ENCODE measurements around the gene RERE.
"Not testable (repeated sequence)": the region's sequence is repeated elsewhere in the genome, so short reads cannot be mapped to it uniquely, and the experiment has no call there.

Gene RERE

GRCh38 chr1:8718850-8719361, 98.5 kb downstream of the RERE start:
- no peak for DNase-seq (ENCODE audit: low read depth in 2 of 2)

GRCh38 chr1:8717148-8717547, 100.3 kb downstream of the RERE start:
- no peak for DNase-seq (ENCODE audit: low read depth in 2 of 2)

GRCh38 chr1:8716238-8716637, 101.2 kb downstream of the RERE start:
- no peak for DNase-seq (ENCODE audit: low read depth in 2 of 2)

DNA sequence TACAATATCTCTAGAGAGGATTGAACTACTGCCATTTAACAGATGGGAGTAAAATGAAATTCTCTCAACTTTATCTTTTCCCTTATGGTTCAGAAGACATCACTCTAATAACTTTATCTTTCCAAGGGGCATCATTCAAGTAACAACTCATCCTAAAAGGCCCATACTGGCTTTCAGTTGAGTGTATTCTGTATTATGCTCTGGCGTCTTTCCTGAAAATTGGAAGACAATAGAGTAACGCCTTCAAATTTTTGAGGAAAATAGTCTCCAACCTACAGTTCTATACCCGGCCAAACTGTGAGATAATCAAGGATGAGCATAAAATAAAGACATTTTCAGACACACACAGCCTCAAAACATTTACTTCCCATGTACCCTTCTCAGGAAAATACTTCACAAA, 103.3 kb downstream of the RERE start:
- no peak for DNase-seq (ENCODE audit: low read depth in 2 of 2)

DNA sequence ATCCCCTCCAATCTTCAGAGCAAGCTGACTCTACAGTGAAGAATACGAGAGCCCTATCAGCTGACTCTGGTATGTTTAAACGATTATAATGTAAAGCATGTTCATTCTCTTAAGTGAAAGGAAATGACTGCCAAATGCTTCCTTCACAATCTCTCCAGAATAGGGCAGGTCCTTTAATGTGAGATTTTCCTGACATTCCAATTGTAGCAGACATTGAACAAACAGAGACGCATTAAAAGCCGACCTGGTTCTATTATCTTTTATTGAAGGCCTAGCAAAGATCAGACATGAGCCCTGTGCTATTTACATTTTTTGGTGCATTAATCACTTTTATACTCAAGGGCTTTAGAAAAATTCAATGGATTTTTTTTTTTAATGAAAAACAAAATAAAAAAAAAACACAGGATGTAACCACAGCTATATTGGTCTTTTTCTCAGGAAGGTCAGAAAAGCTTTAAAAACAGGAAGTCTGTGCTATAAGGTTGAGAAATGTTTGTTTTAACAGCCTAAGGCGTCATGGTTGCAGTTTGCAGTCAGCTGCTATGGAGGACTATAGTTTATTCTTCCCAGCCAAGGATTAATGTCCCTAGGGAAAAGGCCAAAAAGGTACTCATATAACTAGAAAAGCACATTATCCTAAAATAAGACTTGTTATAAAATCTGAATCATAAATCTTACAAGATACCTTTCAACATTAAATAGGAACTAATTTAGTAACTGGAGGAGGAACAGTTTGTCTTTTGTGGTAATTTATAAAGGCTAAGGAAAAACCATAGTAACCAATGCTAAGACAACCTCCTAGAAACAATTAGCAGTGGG, 104.8 kb downstream of the RERE start:
- no peak for DNase-seq (ENCODE audit: low read depth in 2 of 2)

DNA sequence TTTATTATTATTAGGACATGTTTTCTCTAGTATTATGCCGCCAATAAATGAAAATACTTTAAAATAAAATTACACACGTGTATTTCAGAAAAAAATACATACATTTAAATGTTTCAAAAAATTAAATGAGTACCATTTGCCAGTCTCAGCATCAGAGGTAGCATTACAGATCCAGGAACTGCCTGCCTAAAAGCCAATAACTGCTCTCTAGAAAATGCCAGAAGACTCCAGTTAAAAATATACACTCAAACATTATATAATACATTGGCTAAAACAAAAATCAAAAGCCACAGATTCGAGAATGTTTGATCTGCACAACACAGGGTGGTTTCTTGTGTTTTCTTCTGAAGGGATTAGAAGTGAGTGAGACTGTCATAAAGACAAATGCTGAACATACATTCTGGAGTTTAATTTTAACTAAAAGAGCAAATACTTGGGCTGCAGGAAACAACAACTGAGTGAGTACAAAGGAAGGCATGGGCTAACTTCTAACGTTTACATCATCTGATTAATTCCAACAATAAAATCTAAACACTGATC, 105.5 kb downstream of the RERE start:
- DNase-seq (ENCODE audit: low read depth in 2 of 2): no peak

- DNase-seq (ENCODE audit: low read depth in 2 of 2): no peak
Observed at GRCh38 chr1:8711151-8711550, 106.3 kb downstream of the RERE start.

DNA sequence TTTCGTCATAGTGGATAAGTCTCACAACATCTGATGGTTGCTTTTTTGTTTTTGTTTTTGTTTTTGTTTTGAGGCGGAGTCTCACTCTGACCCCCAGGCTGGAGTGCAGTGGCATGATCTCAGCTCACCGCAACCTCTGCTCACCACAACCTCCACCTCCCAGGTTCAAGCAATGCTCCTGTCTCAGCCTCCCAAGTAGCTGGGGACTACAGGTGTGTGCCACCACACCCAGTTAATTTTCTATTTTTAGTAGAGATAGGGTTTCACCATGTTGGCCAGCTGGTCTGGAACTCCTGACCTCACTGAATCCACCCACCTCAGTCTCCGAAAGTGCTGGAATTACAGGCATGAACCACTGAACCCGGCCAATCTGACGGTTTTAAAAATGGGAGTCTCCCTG, 109.2 kb downstream of the RERE start:
- DNase-seq (ENCODE audit: low read depth in 2 of 2): no peak

DNA sequence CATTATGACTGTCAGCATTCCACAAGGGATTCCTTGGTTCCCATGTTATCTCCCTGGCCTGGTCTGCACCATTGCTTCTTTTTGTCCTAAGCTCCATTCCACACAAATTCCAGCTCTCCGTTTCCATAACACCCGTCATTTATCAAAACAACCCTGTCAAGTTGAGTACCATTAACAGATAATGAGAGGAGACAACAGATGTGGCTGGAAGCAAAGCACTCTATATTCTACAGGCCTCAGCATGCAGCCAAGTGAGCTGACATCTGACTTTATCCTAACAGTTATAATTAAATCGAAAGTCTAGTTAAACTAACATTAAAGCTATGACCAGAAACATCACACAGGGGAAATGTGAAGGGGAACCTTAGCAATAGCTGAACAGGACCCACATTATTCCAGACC, 110.4 kb downstream of the RERE start:
- DNase-seq (ENCODE audit: low read depth in 2 of 2): no peak

GRCh38 chr1:8706291-8706690, 111.1 kb downstream of the RERE start:
- no peak for DNase-seq (ENCODE audit: low read depth in 2 of 2)

DNA sequence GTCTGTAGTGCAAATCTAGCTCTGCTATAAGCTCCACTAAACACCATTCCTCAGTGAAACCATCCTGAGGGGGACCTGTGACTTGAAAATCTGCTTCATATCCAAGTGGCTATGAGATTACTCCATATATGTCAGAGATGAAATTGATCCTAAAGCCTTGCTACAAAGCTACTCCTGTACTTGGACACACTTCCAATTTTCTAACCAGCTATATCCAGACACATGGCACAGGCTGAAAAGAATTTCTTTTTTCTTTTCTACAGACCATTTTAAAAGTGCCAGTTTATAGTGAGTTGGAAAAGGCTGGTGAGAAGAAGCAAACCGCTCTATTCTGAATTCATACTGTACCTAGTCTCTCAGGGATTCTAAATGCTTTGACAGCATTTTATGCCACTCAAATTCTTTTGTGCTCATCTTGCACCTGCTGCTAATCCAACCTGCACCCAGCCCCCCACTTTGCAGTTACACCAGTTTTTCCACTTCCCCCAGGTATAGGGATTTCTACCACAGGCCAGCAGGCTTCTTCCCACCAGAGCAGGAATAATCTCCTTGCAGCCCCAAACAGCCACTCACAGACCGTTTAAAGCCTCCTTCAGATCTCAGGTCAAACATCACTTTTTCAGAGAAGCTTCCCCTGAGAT, 112.5 kb downstream of the RERE start:
- DNase-seq (ENCODE audit: low read depth in 2 of 2): no peak

- DNase-seq (ENCODE audit: low read depth in 2 of 2): peak; percentile 62 to 68
Observed at GRCh38 chr1:8702850-8703810, 114.3 kb downstream of the RERE start.

GRCh38 chr1:8702472-8702849, 115.0 kb downstream of the RERE start:
- no peak for DNase-seq (ENCODE audit: low read depth in 2 of 2)

DNA sequence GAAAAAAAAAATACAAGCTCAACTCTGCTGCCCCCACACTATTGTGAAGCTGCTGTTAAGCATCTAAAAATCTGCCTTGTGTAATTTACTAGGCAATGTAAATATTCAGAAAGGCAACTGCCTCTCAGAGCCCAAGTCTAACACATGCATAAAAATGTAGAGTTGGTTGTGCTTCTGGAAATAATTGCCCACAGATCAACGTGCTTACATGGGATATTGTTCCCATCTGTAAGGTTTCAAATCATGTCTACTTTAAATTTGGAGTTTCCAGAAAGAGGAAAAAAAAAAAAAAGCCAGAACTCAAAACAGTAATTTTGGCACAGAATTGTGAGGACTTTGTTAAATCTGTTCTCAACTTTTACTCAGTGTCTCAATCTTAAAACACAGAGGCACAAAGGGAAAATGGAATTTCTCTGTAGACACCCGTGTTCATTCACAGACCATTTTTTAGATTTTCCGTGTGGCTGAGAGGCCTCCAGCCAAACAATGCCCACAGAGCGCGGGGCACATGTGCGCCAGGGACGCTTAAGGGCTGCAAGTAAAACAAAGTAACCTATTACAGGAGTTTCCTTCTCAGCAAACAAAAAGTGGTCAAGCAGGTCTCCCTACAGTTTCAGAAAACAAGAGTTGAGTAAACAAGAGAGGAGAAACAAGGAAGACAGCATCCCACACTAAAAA, 115.5 kb downstream of the RERE start:
- peak in 1 of 2 donors; percentile 8 for DNase-seq (ENCODE audit: low read depth in 2 of 2)

- no peak for DNase-seq (ENCODE audit: low read depth in 2 of 2)
Observed at GRCh38 chr1:8699679-8700078, 117.8 kb downstream of the RERE start.

DNA sequence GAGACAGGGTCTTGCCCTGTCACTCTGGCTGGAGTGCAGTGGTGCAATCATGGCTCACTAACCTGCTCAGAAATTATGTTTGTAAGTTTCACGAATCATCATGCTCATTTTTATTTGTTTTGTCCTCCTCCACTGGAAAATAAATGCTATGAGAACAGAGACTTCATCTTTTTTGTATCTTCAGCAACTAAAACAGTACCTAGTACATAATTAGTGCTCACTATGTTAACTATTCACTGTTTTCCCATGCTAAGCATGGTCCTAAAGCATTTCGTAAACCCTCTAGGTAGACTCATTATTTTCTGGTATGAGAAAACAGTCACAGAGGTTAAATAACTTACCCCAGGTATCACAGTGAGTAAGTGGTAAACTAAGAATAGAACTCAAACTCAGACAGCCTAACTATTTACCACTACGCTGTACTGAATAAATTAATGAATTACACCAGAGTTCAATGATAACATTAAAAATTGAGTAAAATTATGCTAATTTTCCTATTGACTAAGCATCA, 118.4 kb downstream of the RERE start:
- DNase-seq (ENCODE audit: low read depth in 2 of 2): no peak

GRCh38 chr1:8698012-8698630, 119.3 kb downstream of the RERE start:
- no peak for DNase-seq (ENCODE audit: low read depth in 2 of 2)

- DNase-seq (ENCODE audit: low read depth in 2 of 2): not testable (repeated sequence)
Observed at GRCh38 chr1:8695442-8695841, 122.0 kb downstream of the RERE start.

- no peak for DNase-seq (ENCODE audit: low read depth in 2 of 2)
Observed at GRCh38 chr1:8693107-8693506, 124.3 kb downstream of the RERE start.

GRCh38 chr1:8691662-8692061, 125.8 kb downstream of the RERE start:
- no peak for DNase-seq (ENCODE audit: low read depth in 2 of 2)

DNA sequence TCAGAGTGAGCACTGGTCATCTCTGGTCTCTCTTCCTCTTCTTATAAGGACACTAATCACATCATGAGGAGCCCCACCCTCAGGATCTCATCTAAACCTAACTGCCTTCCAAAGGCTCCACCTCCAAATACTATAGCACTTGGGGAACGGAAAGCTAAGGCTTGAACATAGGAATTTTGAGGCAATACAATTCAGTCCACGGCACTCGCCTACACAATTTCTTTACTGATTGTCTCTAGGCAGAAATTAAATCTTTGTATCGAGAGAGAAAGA, 127.3 kb downstream of the RERE start:
- DNase-seq (ENCODE audit: low read depth in 2 of 2): no peak

All from stimulated activated CD8-positive, alpha-beta memory T cell treated with anti-CD3 and anti-CD28 coated beads, Interleukin-15, amount 100 ng/mL, for 48 hours (primary cell).